Medulla oblongata (tissue), 1 donor: ENCODE data around the gene ADAM12.
"Not testable (repeated sequence)": the region's sequence is repeated elsewhere in the genome, so short reads cannot be mapped to it uniquely, and the experiment has no call there.

ENCODE experiments used
- DNase-seq: peaks from one replicate; pipeline ENCODE4 v3.0.0-alpha.2; 2015; ENCODE audit errors: extremely low spot score

Gene ADAM12

GRCh38 chr10:126262233-126262838, 125.9 kb downstream of the ADAM12 start:
- no peak for DNase-seq

DNA sequence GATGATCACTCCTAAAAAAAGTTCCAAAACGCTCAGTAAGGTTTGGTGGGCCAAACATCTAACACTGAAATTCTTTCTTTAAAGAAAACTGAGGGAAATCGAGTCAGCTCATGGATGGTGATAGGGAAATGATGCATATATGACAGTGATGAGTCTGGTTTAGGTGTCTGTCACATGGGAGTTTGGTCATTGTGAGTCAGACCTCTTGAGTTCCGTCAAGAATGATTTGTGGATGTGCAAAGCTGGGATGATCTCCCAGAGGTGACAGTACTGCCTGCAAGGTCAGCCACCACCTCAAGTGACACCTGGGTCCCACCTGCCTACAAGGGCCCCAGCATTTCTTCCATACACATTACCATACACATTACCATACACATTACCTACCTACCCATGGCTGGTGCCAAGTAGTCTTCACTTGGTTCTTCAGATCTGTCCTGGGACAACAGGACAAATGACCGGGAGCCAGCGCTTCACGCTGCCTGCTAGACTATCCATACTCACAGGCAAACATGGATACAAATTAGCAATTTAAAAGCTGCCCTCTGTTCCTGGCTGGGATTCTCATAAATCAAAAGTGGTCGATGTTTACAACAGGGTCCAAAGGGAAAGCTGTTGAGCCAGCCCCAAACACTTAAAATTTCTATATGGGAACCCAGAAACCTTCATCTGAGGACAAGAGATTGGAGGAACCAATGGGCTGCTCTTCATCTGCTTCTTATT, 128.4 kb downstream of the ADAM12 start:
- DNase-seq, result no peak

- DNase-seq, result no peak
These were observed 131.4 kb downstream of the ADAM12 start for GRCh38 chr10:126256864-126257263.

DNA sequence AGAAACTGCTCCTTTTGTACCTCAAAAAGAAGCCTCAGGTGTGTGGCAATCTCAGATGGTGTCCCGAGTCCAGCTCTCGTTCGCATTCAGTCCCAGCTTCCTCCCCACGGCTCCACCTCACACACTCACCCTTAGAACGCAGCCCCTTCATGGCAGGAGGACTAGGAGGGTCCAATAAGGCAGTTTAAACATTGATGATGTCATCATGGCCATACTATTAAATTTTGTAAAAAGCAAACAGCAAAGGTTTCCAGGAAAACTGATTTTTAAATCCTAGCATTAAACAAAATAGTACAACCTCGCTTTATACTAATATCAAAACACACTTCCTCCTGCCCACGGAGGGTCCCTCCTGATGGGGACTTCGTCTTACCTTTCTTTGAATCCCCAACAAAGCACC, 133.0 kb downstream of the ADAM12 start:
- no peak for DNase-seq

DNA sequence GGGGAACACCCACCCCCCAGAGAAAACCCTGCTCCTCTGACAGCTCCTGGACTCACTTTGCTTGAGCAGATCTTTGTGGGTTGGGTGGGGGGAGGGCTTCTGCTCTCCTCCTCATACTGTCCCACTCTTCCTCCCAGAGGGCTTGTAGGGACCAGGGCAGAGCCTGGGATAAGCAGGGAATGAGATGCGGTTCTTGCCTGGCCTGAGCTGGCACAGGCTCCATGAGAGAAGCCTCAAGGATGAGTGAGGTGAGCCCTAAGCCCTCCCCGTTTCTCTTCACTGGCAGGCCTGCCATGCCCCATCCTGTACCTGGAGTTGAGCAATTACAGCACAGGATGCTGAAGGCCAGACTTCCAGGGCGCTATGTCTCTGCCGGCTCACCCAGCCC, 134.7 kb downstream of the ADAM12 start:
- DNase-seq, result no peak

DNA sequence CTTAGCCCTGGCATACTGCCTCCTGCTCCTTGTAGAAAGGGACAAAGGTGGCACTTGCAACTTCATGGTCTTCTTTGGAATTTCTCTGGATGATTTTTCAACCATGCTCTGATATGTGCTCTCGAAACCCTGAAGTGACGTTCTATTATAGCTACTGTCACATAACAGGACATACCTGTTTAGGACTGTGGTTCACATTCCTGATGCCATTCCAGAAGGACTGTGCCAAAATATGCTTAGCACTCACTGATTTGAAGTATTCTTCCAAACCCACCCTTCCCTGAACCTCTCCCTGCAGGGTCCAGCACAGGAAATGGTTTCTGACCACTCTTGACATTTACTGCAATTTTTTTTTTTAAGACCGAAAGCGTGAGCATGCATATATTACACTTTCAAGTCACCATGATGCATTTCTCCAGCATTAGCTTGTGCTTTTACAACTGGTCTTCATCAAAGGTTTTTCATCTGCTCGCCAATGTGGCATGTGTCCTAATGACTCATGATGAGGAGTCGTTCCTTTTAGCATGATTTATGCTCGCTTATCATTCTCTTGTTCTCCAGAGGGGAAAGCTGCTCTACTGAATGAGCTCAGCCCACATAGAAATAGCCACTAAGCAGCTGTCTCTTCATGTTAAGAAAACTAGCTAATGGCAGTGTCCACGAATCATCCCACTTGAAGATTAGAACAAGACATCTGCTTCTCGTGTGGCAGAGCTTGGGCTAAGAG, 135.2 kb downstream of the ADAM12 start:
- DNase-seq, result no peak

DNA sequence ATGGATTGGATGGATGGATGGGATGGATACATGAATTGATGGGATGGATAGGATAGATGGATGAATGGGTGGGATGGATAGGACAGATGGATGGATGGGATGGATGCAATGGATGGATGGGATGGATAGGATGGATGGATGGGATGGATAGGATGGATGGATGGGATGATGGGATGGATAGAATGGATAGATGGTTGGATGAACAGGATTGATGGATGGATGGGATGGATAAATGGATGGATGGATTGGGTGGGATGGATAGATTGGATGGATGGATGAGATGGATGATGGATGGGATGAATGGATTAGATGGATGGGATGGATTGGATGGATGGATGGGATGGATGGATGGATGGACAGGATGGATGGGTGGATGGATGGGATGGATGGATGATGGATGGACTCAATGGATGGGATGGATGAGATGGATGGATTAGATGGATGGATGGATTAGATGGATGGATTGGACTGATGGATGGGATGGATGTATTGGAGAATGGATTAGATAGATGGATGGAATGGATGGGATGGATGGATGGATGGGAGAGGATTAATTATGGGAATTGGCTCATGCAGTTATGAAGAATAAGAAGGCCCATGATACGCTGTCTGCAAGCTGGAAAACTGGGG, 136.4 kb downstream of the ADAM12 start:
- no peak for DNase-seq

DNA sequence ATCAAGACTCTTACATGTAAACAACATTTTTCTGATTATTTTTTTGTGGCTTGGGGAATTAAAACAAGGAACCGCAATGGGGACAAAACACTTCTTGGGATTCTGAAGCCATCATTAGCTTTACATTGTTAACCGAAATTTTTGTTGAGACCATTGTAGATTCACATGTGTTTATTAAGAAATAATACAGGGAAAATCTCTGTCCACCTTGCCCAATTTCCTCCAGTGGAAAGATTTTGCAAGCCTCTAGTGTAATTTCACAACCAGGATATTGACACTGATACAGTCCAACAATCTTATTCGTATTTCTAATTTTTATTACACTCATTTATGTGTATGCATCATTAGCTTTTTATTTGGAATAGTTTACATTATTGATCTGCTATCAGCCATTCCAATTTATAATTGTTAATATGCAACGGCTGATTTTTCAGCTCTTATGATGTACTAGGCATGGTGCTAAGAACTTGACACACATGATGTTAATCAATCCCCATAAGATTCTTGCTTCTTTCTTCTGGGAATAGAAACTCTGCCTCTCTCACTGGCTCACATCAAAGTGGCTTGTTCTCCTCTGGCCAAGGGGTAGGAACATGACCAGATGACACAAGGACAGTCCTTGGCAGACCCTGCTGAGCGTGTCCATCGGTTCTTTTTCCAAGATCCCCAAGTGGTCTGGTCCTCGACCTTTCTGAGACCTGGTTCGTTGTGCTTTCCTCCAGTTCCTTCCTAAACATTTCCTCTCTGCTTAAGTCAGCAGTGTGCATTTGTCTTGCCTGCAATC, 137.6 kb downstream of the ADAM12 start:
- DNase-seq, result no peak

GRCh38 chr10:126250045-126250444, 138.2 kb downstream of the ADAM12 start:
- no peak for DNase-seq

DNA sequence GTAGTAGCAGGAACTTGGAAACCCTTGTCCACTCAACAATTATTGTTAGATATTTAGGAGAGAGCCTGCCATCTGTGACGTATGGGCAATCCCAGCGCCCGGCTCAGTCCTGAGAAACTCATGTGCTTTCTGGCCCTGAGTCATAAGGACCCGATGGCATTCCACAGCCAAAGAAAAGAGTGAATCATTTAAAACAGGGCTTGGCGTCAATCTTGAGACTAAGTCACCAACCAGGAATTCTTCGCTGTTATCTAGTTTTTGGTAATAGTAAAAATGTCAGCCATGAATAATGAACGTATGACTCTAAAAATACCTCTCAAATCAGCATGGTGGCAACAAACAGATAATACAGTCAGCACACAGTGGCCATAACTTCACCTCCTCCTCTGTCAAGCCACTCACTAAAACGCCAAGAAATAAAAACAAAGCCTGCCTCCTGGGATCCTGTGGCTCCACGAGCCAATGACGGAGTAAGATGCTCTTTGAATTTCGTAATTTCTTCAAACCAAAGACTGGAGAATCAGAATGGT, 140.8 kb downstream of the ADAM12 start:
- peak; percentile 6 for DNase-seq

DNA sequence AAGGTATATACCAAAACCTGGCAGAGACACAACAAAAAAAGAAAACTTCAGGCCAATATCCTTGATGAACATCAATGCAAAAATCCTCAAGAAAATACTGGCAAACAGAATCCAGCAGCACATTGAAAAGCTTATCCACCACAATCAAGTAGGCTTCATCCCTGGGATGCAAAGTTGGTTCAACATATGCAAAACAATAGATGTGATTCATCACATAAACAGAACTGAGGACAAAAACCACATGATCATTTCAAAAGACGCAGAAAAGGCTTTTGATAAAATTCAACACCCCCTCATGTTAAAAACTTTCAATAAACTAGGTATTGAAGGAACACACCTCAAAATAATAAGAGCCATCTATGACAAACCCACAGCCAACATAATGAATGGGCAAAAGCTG, 141.9 kb downstream of the ADAM12 start:
- not testable (repeated sequence) for DNase-seq

GRCh38 chr10:126245501-126245900, 142.8 kb downstream of the ADAM12 start:
- DNase-seq, result no peak

DNA sequence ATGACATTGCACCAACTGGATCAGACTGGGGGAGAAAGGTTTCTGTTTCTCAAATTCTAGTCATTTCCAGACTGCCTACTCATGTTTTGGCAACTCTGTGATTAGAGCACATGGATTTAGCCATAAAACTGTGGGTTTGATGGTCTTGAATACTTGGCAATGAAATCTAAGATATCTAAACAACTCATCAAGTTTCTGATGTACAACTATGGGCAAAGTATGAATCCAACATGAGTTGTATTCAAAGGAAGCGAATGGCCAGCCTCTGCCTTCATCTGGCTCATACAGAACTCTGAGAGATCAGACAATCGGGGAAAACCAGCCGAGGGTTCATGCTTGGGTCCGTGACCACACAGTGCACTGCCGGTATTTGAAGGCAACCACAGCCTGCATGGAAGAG, 144.3 kb downstream of the ADAM12 start:
- no peak for DNase-seq

- no peak for DNase-seq
These were observed 145.0 kb downstream of the ADAM12 start for GRCh38 chr10:126243306-126243705.

GRCh38 chr10:126242397-126243260, 145.6 kb downstream of the ADAM12 start:
- DNase-seq, result peak; percentile 57

GRCh38 chr10:126240483-126240882, 147.8 kb downstream of the ADAM12 start:
- peak; percentile 84 for DNase-seq

DNA sequence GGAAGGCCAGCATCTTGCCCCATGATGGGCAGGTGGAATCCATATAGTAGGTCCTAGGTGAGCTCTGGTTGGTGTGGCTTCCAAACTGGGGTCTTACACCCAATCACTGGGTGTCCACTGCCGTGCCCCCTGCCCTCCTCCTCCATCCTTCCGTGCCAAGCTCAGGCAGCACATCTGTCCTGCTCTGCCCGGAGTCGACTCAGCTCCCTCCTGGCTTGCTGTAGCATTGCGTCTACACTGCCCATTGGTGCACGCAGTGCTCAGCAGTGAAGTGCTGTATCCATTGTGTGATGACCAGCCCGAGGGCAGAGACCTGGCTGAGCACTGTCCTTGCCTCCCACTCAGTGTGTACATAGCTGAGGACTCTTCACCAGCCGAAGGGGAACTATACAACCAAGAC, 148.4 kb downstream of the ADAM12 start:
- DNase-seq, result no peak

- DNase-seq, result no peak
These were observed 152.1 kb downstream of the ADAM12 start for GRCh38 chr10:126235979-126236851.
